Activated CD4-positive, alpha-beta memory T cell treated with anti-CD3 and anti-CD28 coated beads, Interleukin-2, amount 10 ng/mL, durations not matched to agents 7 days and 5 days (primary cell): ENCODE data around the gene PRSS57. TPM values are rescaled to one million over a fixed set of nuclear protein-coding genes. Genes with fewer than 3 reads are reported as not detected.
"Not testable (repeated sequence)": the region's sequence is repeated elsewhere in the genome, so short reads cannot be mapped to it uniquely, and the experiment has no call there.

Experiments used
- CTCF ChIA-PET: fragments of 350-600 bp; sonication (Branson Sonifier 250); formaldehyde crosslinking; loops from one replicate; lab custom pipeline; 2021; ENCODE audit warnings: antibody characterized with exemption, inconsistent platforms; lab: Charles Lee
- POLR2A ChIA-PET: fragments of 350-600 bp; sonication (Branson Sonifier 250); formaldehyde crosslinking; loops from one replicate; lab custom pipeline; 2021; ENCODE audit warnings: antibody characterized with exemption; lab: Charles Lee
- DNase-seq: peaks from one replicate; pipeline ENCODE4 v3.0.0-alpha.2; 2020
- H3K27ac Mint-ChIP-seq: one replicate; pipeline ENCODE4 v1.8.0; 2021; ENCODE audit warnings: mild to moderate bottlenecking, mixed read lengths
- H3K27me3 Mint-ChIP-seq: one replicate; pipeline ENCODE4 v1.8.0; 2021; ENCODE audit warnings: mixed read lengths
- H3K36me3 Mint-ChIP-seq: one replicate; pipeline ENCODE4 v1.8.0; 2021; ENCODE audit warnings: low read depth, mixed read lengths
- H3K4me1 Mint-ChIP-seq: one replicate; pipeline ENCODE4 v1.8.0; 2021; ENCODE audit warnings: mixed read lengths
- H3K4me3 Mint-ChIP-seq: one replicate; pipeline ENCODE4 v1.8.0; 2021; ENCODE audit warnings: mild to moderate bottlenecking, mixed read lengths
- H3K9me3 Mint-ChIP-seq: one replicate; pipeline ENCODE4 v1.8.0; 2021; ENCODE audit warnings: mixed read lengths
- total RNA-seq, 2 experiments: library from RNA; stranded (reverse); gene quantifications; one replicate each; pipeline ENCODE4 v1.2.3, GENCODE V29; 2021

Gene PRSS57
- total RNA-seq, 2 experiments from 2014 or later, result not detected

DNA sequence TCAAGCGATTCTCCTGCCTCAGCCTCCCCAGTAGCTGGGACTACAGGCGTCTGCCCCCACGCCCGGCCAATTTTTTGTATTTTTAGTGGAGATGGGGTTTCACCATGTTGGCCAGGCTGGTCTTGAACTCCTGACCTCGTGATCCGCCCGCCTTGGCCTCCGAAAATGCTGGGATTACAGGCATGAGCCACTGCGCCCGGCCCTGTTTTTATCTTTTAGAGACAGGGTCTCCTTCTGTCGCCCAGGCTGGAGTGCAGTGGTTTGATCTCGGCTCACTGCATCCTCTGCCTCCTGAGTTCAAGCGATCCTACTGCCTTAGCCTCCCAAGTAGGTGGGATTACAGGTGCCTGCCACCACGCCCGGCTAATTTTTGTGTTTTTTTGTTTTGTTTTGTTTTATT is 3.3 kb upstream of the PRSS57 start:
- H3K9me3 Mint-ChIP-seq, DNase-seq, CTCF ChIA-PET, H3K27ac Mint-ChIP-seq, H3K4me3 Mint-ChIP-seq, H3K36me3 Mint-ChIP-seq, POLR2A ChIA-PET: not testable (repeated sequence)
- H3K27me3 Mint-ChIP-seq, result peaks cover 14% of the 10 kb centered on the region
- H3K4me1 Mint-ChIP-seq, result peaks cover 10% of the 10 kb centered on the region

DNA sequence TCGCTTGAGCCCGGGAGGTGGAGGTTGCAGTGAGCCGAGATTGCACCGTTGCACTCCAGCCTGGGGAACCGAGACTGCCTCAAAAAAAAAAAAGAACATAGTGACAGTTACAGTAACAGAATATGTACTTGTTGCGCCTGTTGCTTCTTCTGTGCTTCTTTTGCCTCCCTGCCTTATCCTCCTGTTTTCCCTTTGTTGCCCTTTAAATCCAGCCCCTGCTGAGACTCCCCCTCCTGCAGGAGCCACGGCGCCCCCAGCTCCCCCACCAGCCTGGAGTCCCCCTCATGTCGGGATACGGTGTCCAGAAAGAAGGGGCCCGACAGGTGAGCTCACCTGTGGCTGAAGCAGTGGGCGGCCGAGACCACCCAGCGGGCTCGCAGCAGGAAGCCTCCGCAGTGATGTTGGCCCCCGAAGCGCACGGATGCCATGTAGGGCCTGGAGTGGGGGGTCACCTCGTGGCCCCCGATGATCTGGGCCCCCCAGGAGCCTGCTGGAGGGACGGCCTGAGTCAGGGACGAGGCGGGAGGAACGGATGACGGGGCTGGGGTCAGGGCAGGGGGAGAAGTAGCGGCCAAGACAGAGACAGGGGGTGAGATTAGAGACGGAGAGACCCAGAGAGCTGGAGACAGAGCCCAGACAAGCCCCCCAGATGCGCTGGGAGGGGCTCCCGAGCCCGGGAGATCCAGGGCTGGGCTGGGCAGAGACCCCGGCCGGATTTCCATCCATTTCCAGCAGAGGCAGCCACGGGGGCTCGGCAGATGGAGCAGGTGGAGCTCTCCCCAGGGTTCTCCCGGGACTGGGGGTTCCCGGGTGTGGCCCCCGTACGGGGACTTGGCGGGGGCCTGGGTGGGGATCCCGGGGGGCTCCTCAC is 536 bp downstream of the PRSS57 start:
- no peaks in the 10 kb centered on the region for H3K36me3 Mint-ChIP-seq
- H3K4me3 Mint-ChIP-seq, result no peak overlapping the region
- ChIA-PET CTCF (no interaction called here), POLR2A (no interaction called here)
- no peaks in the 10 kb centered on the region for H3K9me3 Mint-ChIP-seq
- H3K27me3 Mint-ChIP-seq, result peaks cover 11% of the 10 kb centered on the region
- no peak overlapping the region for H3K27ac Mint-ChIP-seq
- no peak for DNase-seq
- peaks cover 2% of the 10 kb centered on the region for H3K4me1 Mint-ChIP-seq

DNA sequence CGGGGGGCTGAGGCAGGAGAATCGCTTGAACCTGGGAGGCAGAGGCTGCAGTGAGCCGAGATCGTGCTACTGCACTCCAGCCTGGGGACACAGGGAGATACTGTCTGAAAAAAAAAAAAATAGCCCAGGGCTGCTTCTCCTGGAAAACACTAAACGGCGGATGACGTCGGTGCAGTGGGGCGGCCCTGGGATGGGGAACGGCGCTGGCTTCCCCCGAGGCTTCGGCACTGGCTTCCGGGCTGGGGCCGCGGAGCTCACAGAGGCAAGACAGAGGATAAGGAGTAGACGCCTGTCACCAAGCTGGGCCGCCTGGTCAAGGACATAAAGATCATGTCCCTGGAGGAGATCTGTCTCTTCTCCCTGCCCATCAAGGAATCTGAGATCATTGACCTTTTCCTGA is 5.0 kb downstream of the PRSS57 start:
- ChIA-PET POLR2A (no interaction called here), CTCF (no interaction called here)
- Mint-ChIP-seq H3K27me3 (peaks cover 7% of the 10 kb centered on the region), H3K27ac (no peak overlapping the region), H3K4me1 (no peaks in the 10 kb centered on the region), H3K36me3 (no peaks in the 10 kb centered on the region), H3K9me3 (no peaks in the 10 kb centered on the region), H3K4me3 (no peak overlapping the region)
- no peak for DNase-seq

DNA sequence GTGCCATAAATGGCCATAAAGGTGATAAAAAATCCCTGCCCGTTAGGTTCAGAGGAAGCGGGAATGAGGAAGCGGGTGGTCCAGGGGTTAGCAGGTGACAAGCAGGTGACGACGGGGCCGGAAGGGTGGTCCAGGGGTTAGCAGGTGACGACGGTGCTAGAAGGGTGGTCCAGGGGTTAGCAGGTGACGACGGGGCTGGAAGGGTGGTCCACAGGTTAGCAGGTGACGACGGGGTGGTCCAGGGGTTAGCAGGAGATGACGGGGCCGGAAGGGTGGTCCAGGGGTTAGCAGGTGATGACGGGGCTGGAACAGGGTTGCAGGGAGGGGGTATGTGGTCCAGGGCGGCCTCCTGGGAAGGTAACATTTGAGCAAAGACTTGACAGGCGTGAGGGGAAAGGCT is 6.3 kb downstream of the PRSS57 start:
- Mint-ChIP-seq H3K4me3 (no peak overlapping the region), H3K36me3 (no peaks in the 10 kb centered on the region), H3K9me3 (no peaks in the 10 kb centered on the region), H3K27me3 (no peaks in the 10 kb centered on the region), H3K4me1 (no peaks in the 10 kb centered on the region), H3K27ac (no peak overlapping the region)
- DNase-seq, result no peak
- ChIA-PET POLR2A (no interaction called here), CTCF (no interaction called here)

DNA sequence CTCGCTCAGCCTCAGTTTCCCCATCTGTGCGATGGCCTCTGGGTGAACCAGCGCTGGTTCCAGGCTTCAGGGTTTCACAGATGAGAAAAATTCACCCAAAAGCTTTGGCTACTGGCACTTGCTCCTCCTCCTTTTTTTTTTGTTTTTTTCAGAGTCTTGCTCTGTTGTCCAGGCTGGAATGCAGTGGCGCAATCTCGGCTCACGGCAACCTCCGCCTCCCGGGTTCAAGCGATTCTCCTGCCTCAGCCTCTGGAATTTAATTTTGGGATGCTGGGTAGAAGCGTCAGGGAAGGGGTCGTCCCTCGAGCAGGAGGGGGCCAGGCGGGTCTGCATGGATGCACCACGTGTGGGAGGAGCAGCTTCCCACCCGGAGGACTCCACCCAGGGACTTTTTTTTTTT is 7.0 kb downstream of the PRSS57 start:
- CTCF ChIA-PET, result no interaction called here
- Mint-ChIP-seq H3K36me3 (no peaks in the 10 kb centered on the region), H3K4me1 (no peaks in the 10 kb centered on the region), H3K27me3 (no peaks in the 10 kb centered on the region), H3K4me3 (no peak overlapping the region), H3K9me3 (no peaks in the 10 kb centered on the region), H3K27ac (no peak overlapping the region)
- POLR2A ChIA-PET, result no interaction called here
- DNase-seq, result no peak

DNA sequence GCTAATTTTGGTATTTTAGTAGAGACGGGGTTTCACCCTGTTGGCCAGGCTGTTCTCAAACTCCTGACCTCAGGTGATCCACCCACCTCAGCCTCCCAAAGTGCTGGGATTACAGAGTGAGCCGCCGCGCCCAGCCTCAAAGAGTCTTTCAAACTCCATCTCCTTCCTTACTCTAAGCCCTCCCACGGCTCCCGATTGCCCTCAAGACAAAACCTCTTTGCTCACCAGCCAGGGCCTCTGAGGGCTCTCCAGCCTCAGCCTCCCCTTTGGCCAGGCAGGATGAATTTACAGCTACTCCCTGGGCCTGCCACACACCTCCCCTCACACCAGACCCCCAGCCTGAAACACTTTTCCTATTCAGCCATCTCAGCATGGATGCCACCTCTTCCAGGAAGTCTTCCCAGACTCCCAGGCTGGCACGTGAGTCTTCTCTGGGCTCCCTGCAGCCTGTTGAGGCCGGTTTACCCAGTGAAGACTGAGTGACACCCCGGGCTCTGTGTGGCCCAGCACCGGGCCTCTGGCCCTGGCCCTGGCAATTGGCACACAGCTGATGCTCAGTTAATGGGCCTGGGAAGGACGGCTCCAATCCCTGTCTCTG is 7.6 kb downstream of the PRSS57 start:
- POLR2A ChIA-PET, result no interaction called here
- no peak for DNase-seq
- CTCF ChIA-PET, result no interaction called here
- Mint-ChIP-seq H3K27me3 (no peaks in the 10 kb centered on the region), H3K4me1 (no peaks in the 10 kb centered on the region), H3K27ac (no peak overlapping the region), H3K4me3 (no peak overlapping the region), H3K36me3 (no peaks in the 10 kb centered on the region), H3K9me3 (no peaks in the 10 kb centered on the region)

DNA sequence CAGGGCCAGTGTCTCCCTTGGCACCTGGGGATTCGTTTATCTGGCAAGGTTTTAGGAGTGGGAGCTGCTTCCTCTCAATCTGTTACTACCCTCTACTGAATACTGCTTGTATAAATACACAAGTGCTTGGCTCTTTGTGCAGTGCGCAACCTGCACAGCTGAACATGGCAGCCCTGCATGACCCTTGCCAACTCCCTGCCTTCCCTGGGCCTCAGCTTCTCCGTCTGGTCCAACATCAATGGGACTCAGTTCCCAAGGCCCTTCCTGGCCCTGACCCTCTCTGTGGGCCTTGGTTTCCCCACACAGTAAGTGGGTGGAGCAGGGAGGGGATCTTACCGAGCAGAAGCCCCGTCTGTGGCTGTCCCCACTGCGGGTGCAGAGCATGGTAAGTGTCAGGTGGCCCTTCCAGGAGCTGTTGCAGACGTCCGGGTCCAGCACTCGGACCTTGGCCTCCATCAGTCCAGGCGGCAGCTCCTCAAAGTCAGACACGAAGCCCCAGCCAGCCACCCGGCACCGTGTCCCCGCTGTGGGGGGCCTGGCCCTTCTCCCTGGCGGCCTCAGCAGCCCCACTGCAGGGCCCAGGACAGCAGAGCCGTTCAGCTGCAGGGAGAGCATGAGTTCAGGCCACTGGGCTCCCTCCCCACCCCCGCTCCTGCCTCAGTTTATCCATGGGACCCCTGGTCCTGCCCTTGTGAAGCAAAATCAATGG is 8.5 kb downstream of the PRSS57 start:
- ChIA-PET CTCF (no interaction called here), POLR2A (no interaction called here)
- H3K36me3 Mint-ChIP-seq, result no peaks in the 10 kb centered on the region
- DNase-seq, result no peak
- no peaks in the 10 kb centered on the region for H3K27me3 Mint-ChIP-seq
- H3K4me3 Mint-ChIP-seq, result no peak overlapping the region
- no peak overlapping the region for H3K27ac Mint-ChIP-seq
- no peaks in the 10 kb centered on the region for H3K4me1 Mint-ChIP-seq
- H3K9me3 Mint-ChIP-seq, result no peaks in the 10 kb centered on the region

DNA sequence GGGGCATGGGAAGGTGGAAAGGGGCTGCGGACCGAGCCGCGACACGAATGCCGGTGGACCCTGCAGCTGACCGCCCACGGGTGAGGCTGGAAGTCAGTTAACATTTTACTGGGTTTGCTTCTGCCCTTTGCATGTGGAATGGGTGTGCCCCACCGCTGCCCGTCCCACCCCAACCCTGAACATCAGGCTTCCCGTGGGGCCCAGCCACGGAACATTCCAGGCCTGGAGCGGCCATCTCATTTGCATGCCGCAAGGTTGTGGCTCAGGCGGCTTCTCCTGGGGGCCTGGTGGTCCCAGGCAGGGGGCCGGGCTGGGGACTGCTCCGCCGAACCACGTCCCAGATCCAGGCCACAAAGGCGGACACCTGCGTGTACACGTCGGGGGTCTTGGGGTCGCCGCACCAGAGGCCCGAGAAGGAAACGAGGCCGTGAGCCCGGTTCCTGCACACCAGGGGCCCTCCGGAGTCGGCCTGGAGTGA is 9.8 kb downstream of the PRSS57 start:
- Mint-ChIP-seq H3K9me3 (no peaks in the 10 kb centered on the region), H3K27ac (no peak overlapping the region), H3K4me3 (no peak overlapping the region), H3K27me3 (no peaks in the 10 kb centered on the region), H3K36me3 (no peaks in the 10 kb centered on the region), H3K4me1 (peaks cover 2% of the 10 kb centered on the region)
- POLR2A ChIA-PET, result no interaction called here
- no peak for DNase-seq
- CTCF ChIA-PET, result no interaction called here

DNA sequence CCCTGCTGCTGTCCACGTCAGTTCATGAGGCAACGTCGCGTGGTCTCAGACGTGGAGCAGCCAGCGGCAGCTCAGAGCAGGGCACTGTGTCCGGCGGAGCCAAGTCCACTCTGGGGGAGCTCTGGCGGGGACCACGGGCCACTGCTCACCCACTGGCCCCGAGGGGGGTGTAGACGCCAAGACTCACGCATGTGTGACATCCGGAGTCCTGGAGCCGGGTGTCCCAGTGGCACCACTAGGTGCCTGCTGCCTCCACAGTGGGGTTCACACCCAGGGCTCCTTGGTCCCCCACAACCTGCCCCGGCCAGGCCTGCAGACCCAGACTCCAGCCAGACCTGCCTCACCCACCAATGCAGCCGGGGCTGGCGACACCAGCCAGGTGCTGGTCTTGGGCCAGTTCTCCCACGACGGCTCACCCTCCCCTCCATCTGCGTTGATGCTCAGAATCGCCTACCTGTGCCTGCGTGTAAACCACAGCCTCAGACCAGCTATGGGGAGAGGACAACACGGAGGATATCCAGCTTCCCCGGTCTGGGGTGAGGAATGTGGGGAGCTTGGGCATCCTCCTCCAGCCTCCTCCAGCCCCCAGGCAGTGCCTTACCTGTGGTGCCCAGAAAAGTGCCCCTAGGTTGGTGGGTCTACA is 12.5 kb downstream of the PRSS57 start:
- Mint-ChIP-seq H3K4me1 (peaks cover 4% of the 10 kb centered on the region), H3K27me3 (peaks cover under 1% of the 10 kb centered on the region), H3K27ac (no peak overlapping the region), H3K9me3 (no peaks in the 10 kb centered on the region), H3K36me3 (no peaks in the 10 kb centered on the region), H3K4me3 (no peak overlapping the region)
- no peak for DNase-seq
- CTCF ChIA-PET, result no interaction called here
- POLR2A ChIA-PET, result no interaction called here

DNA sequence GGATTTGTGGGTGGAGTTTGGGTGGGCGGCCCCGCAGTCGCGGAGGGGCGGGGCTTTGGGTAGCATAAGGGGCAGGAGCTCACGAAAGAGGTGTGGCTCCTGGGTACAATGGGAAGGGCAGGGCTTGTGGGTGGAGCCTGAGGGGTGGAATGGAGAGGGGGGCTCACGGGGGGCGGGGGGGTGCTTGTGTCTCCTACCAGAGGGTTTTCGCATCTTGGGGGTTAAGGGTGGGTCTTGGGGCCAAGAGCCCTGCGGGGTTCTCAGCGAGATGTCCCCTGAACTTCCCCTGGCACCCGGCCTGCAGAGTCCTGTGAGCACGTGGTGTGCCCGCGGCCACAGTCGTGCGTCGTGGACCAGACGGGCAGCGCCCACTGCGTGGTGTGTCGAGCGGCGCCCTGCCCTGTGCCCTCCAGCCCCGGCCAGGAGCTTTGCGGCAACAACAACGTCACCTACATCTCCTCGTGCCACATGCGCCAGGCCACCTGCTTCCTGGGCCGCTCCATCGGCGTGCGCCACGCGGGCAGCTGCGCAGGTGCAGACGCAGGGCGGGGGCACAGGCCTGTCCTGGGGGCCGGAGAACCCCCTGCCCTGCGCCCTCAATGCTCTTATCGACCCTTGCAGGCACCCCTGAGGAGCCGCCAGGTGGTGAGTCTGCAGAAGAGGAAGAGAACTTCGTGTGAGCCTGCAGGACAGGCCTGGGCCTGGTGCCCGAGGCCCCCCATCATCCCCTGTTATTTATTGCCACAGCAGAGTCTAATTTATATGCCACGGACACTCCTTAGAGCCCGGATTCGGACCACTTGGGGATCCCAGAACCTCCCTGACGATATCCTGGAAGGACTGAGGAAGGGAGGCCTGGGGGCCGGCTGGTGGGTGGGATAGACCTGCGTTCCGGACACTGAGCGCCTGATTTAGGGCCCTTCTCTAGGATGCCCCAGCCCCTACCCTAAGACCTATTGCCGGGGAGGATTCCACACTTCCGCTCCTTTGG is 13.9 kb downstream of the PRSS57 start:
- H3K27me3 Mint-ChIP-seq, result peaks cover 4% of the 10 kb centered on the region
- no peaks in the 10 kb centered on the region for H3K36me3 Mint-ChIP-seq
- ChIA-PET CTCF (no interaction called here), POLR2A (interaction anchor here (1.2 to 2.8 kb wide), 2 partner anchors 18 to 175 kb away, joined by 4 to 11 read pairs; partner anchors contain the start of gene RNF126)
- peak overlapping the region; percentile 99 for H3K27ac Mint-ChIP-seq
- H3K4me1 Mint-ChIP-seq, result peaks cover 4% of the 10 kb centered on the region
- H3K9me3 Mint-ChIP-seq, result no peaks in the 10 kb centered on the region
- DNase-seq, result no peak
- H3K4me3 Mint-ChIP-seq, result peak overlapping the region; percentile 82

DNA sequence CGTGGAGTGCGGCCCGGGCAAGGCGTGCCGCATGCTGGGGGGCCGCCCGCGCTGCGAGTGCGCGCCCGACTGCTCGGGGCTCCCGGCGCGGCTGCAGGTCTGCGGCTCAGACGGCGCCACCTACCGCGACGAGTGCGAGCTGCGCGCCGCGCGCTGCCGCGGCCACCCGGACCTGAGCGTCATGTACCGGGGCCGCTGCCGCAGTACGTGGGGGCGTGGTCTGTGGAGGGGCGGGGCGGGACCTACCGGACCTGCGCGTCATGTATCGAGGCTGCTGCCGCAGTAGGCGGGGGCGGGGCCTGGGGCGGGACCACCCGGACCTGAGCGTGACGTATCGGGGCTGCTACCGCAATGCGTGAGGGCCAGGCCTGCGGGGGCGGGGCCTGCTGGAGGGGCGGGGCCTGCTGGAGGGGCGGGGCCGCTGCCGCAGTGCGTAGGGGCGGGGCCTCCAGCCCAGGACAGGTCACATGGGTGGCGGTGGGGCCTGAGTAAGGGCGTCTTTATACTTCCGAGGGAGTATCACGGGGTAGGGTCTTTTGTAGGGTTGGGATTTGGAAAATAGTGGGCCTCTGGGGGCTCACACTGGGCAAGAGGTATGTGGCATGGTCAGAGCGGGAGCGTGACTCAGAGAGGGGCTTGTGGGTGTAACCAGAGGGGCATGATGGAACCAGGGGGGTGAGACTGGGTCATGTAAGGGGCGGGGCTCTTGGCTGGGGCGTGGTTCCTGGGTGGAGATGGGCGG is 14.8 kb downstream of the PRSS57 start:
- peak overlapping the region; percentile 82 for H3K4me3 Mint-ChIP-seq

More for the DNA sequence above, 14.8 kb downstream of the PRSS57 start:
- Mint-ChIP-seq H3K36me3 (no peaks in the 10 kb centered on the region), H3K4me1 (peaks cover 4% of the 10 kb centered on the region), H3K9me3 (no peaks in the 10 kb centered on the region), H3K27ac (peak overlapping the region; percentile 99), H3K27me3 (peaks cover 8% of the 10 kb centered on the region)
- DNase-seq, result peak; percentile 100
- CTCF ChIA-PET, result interaction anchor here (0.6 kb wide), 1 partner anchor 17 kb away, joined by 6 read pairs; the partner anchor contains the start of gene RNF126
- POLR2A ChIA-PET, result interaction anchor here (0.8 to 2.8 kb wide), 5 partner anchors 11 to 174 kb away, joined by 3 to 18 read pairs (median 4); partner anchors contain the start of gene RNF126
